GM23248 (cell line): Measurements from ENCODE around the gene ENG. TPM values are rescaled to one million over a fixed set of nuclear protein-coding genes. Genes with fewer than 3 reads are reported as not detected.
"Not testable (repeated sequence)": the region's sequence is repeated elsewhere in the genome, so short reads cannot be mapped to it uniquely, and the experiment has no call there.

Experiments used
- DNase-seq: peaks from one replicate; pipeline ENCODE4 v3.0.0-alpha.2; 2015
- H2AFZ ChIP-seq: fragments of 200-600 bp; sonication (generic); 2 replicates; pipeline ENCODE4 v1.6.1; 2016; ENCODE audit warnings: antibody characterized with exemption
- H3F3A ChIP-seq: fragments of 200-600 bp; sonication (generic); 2 replicates; pipeline ENCODE4 v1.6.1; 2016; ENCODE audit warnings: mild to moderate bottlenecking, antibody characterized with exemption, mixed run types; ENCODE audit not compliant: insufficient read depth
- H3K27ac ChIP-seq: fragments of 200-600 bp; sonication (generic); 2 replicates; pipeline ENCODE4 v1.5.1; 2016; ENCODE audit warnings: mild to moderate bottlenecking
- H3K27me3 ChIP-seq: fragments of 200-600 bp; sonication (generic); replicated peaks from 2 replicates; pipeline ENCODE4 v1.6.1; 2016; ENCODE audit warnings: mild to moderate bottlenecking; ENCODE audit not compliant: insufficient read depth
- H3K36me3 ChIP-seq: fragments of 200-600 bp; sonication (generic); 2 replicates; pipeline ENCODE4 v1.6.1; 2016; ENCODE audit warnings: low read depth, mild to moderate bottlenecking
- H3K4me1 ChIP-seq: fragments of 200-600 bp; sonication (generic); 2 replicates; pipeline ENCODE4 v1.6.1; 2016; ENCODE audit warnings: mild to moderate bottlenecking; ENCODE audit not compliant: insufficient read depth
- H3K4me2 ChIP-seq: fragments of 200-600 bp; sonication (generic); one replicate; pipeline ENCODE4 v1.6.1; 2016; ENCODE audit warnings: mild to moderate bottlenecking; ENCODE audit not compliant: unreplicated experiment
- H3K4me3 ChIP-seq: fragments of 200-600 bp; sonication (generic); 2 replicates; pipeline ENCODE4 v1.5.1; 2016; ENCODE audit warnings: mild to moderate bottlenecking
- H3K79me2 ChIP-seq: fragments of 200-600 bp; sonication (generic); 2 replicates; pipeline ENCODE4 v1.6.1; 2016; ENCODE audit warnings: mild to moderate bottlenecking; ENCODE audit not compliant: insufficient read depth
- H3K9ac ChIP-seq: fragments of 200-600 bp; sonication (generic); 2 replicates; pipeline ENCODE4 v1.6.1; 2016; ENCODE audit warnings: mild to moderate bottlenecking
- H3K9me2 ChIP-seq: fragments of 200-600 bp; sonication (generic); 2 replicates; pipeline ENCODE4 v1.6.1; 2016; ENCODE audit warnings: mixed run types, mild to moderate bottlenecking, moderate library complexity; ENCODE audit not compliant: insufficient read depth
- H3K9me3 ChIP-seq: fragments of 200-600 bp; sonication (generic); one replicate; pipeline ENCODE4 v1.6.1; 2017; ENCODE audit warnings: low read depth
- H4K20me1 ChIP-seq: fragments of 200-600 bp; sonication (generic); 2 replicates; pipeline ENCODE4 v1.6.0; 2016; ENCODE audit not compliant: insufficient read depth
- EZH2 ChIP-seq: fragments of 200-600 bp; sonication (generic); IDR thresholded peaks from 2 replicates; pipeline ENCODE4 v1.6.1; 2018; ENCODE audit warnings: antibody characterized with exemption, mild to moderate bottlenecking; ENCODE audit not compliant: insufficient read depth, poor library complexity, severe bottlenecking
- EZH2phosphoT487 ChIP-seq: fragments of 200-600 bp; sonication (generic); IDR thresholded peaks from 2 replicates; pipeline ENCODE4 v1.6.1; 2018; ENCODE audit warnings: antibody characterized with exemption, moderate library complexity, mild to moderate bottlenecking, low read depth; ENCODE audit not compliant: insufficient read depth
- WGBS, 2 experiments: methylation state at CpG; one replicate each; pipeline ENCODE4 v1.1.6; 2015 to 2017; ENCODE audit warnings: low lambda C conversion rate in 2 of 2, low coverage in 1 of 2; ENCODE audit errors: missing lambda C conversion rate in 2 of 2; 5-methylcytosine and 5-hydroxymethylcytosine counted together
- in situ Hi-C: fragments of 300-500 bp; cut with MboI; formaldehyde crosslinking; loops from 2 replicates; pipeline ENCODE4 v1.15.0; 2020
- polyA plus RNA-seq: library from polyadenylated mRNA; unstranded; fragments of >200 nt; fragmentation: Nextera tagmentation; extraction: Ambion mirVana; gene quantifications from 2 replicates; pipeline ENCODE4 v1.2.1, GENCODE V29; 2016
- total RNA-seq: library from RNA; depleted of rRNA; stranded (reverse); fragments of >200 nt; shearing (Covaris generic); gene quantifications from 2 replicates; pipeline ENCODE4 v1.2.3, GENCODE V29; 2014

Gene ENG
- total and polyA plus RNA-seq, 2 experiments from 2014 or later, result 54.5 to 226 TPM

DNA sequence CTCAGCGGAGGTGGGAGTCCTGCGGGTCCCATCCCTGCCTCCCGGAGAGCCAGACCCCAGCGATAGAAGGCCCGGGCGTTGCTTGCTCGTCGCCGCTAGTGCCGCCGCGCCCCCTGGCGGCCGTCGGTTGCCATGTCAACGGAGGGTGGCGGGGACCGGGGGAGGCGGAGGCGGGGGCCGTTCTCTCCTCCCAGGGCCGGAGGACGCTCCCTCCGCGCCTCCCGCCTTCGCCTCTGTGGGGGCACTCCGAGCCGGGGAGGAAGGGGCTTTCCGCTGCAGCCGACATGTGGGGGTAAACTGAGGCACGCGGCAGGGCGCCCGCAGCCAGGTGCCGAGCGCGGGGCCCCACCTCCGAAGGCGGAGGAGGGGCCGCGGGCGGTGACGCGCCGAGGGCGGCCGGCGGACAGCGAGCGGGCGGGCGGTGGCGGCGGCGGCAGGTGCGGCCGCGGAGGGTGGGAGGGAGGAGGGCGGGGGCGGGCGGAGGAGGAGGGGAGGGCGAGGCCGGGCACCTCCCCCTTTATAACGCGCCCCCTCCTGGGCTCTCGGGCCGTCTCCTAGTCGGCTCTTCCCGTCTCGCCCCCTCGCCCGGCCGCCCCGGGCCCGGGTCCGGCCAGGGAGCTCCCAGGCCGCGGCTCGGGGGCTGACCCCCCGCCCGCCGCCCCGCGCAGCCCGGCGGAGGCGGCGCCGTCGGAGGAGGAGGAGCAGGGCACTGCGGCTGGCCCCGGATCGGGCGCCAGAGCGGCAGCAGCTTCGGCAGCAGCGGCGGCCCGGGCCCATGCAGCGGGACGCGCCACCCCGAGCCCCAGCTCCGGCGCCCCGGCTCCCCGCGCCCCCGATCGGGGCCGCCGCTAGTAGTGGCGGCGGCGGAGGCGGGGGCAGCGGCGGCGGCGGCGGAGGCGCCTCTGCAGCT, 69.2 kb downstream of the ENG start:
- in situ Hi-C loops, result no loop called here
- Histone ChIP-seq H3K9ac (peak overlapping the region; percentile 97), H3K9me2 (no peaks in the 10 kb centered on the region), H3K27ac (peak overlapping the region; percentile 92; the same call in 1 of the 2 replicates), H3F3A (peaks cover 12% of the 10 kb centered on the region; the same call in 1 of the 2 replicates), H4K20me1 (peaks cover 7% of the 10 kb centered on the region; the same call in 1 of the 2 replicates), H3K4me2 (peak overlapping the region; percentile 41), H3K4me1 (peaks cover 6% of the 10 kb centered on the region; the same call in 1 of the 2 replicates), H3K27me3 (no peaks in the 10 kb centered on the region), H3K4me3 (peak overlapping the region; percentile 96), H2AFZ (peak overlapping the region; percentile 19), H3K9me3 (no peaks in the 10 kb centered on the region), H3K79me2 (peaks cover 44% of the 10 kb centered on the region), H3K36me3 (peaks cover 31% of the 10 kb centered on the region)
- peak; percentile 84 for DNase-seq
- WGBS, 2 experiments, result 2 to 3% methylated on average over 32 to 68 of the region's 123 CpGs
- TF ChIP-seq EZH2phosphoT487, result no peak
- TF ChIP-seq EZH2, result no peak

GRCh38 chr9:127783111-127784008, 71.1 kb downstream of the ENG start:
- H4K20me1 ChIP-seq, result peaks cover 7% of the 10 kb centered on the region; the same call in 1 of the 2 replicates
- H3K27ac ChIP-seq, result no peak overlapping the region
- H3K27me3 ChIP-seq, result no peaks in the 10 kb centered on the region
- H2AFZ ChIP-seq, result no peak overlapping the region
- no peaks in the 10 kb centered on the region for H3K9me2 ChIP-seq
- H3F3A ChIP-seq, result peaks cover 12% of the 10 kb centered on the region; the same call in 1 of the 2 replicates
- H3K4me2 ChIP-seq, result no peak overlapping the region
- H3K9ac ChIP-seq, result no peak overlapping the region
- peaks cover 25% of the 10 kb centered on the region for H3K79me2 ChIP-seq
- 86 to 88% methylated on average over 20 of the region's 20 CpGs for WGBS, 2 experiments
- DNase-seq, result no peak
- H3K4me1 ChIP-seq, result peaks cover 6% of the 10 kb centered on the region; the same call in 1 of the 2 replicates
- H3K9me3 ChIP-seq, result no peaks in the 10 kb centered on the region
- H3K36me3 ChIP-seq, result peaks cover 12% of the 10 kb centered on the region
- no peak overlapping the region for H3K4me3 ChIP-seq
- TF ChIP-seq EZH2phosphoT487 (no peak), EZH2 (no peak)
- in situ Hi-C loops, result no loop called here

- H3K9me3 ChIP-seq, result no peaks in the 10 kb centered on the region
- no peak overlapping the region for H3K4me3 ChIP-seq
- no peaks in the 10 kb centered on the region for H3K27me3 ChIP-seq
- TF ChIP-seq EZH2phosphoT487 (no peak), EZH2 (no peak)
- no peaks in the 10 kb centered on the region for H3K4me1 ChIP-seq
- no peaks in the 10 kb centered on the region for H3K36me3 ChIP-seq
- H3K79me2 ChIP-seq, result peaks cover 9% of the 10 kb centered on the region
- H4K20me1 ChIP-seq, result no peaks in the 10 kb centered on the region
- H3K27ac ChIP-seq, result no peak overlapping the region
- no peak for DNase-seq
- in situ Hi-C loops, result no loop called here
- 88 to 91% methylated on average over 4 of the region's 4 CpGs for WGBS, 2 experiments
- no peak overlapping the region for H3K4me2 ChIP-seq
- no peak overlapping the region for H3K9ac ChIP-seq
- no peaks in the 10 kb centered on the region for H3K9me2 ChIP-seq
- peaks cover 3% of the 10 kb centered on the region; the same call in 1 of the 2 replicates for H3F3A ChIP-seq
- no peak overlapping the region for H2AFZ ChIP-seq
These were observed 72.7 kb downstream of the ENG start for GRCh38 chr9:127781806-127782205.

DNA sequence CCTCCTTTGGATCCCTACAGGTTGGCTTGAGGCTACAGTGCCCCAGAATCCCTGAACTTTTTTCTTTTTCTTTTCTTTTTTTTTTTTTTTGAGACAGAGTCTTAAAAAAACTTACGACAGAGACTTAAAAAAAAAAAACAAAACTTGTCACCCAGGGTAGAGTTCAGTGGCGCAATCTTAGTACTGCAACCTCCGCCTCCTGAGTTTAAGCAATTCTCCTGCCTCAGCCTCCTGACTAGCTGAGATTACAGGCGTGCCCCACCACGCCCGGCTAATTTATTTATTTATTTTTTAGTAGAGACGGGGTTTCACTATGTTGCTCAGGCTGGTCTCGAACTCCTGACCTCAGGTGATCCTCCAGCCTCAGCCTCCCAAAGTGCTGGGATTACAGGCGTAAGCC, 73.5 kb downstream of the ENG start:
- H3K9me3 ChIP-seq, H3K4me2 ChIP-seq, H3K4me1 ChIP-seq, in situ Hi-C loops, DNase-seq, H2AFZ ChIP-seq, H3K79me2 ChIP-seq, H3K36me3 ChIP-seq, H3K9me2 ChIP-seq, H3K27ac ChIP-seq, H3F3A ChIP-seq, H3K27me3 ChIP-seq, H3K9ac ChIP-seq, H3K4me3 ChIP-seq, H4K20me1 ChIP-seq: not testable (repeated sequence)
- 92 to 93% methylated on average over 8 to 9 of the region's 9 CpGs for WGBS, 2 experiments
